A549 treated with AZD9567 at 1 μM for 4 hours (cell line): ENCODE data around the gene USP17L28. TPM values are rescaled to one million over a fixed set of nuclear protein-coding genes. Genes with fewer than 3 reads are reported as not detected.

ENCODE experiments used
- total RNA-seq: library from RNA; stranded (reverse); fragments of 200-300 nt; extraction: Qiagen RNA extraction; gene quantifications from 5 replicates; pipeline ENCODE4 v1.2.3, GENCODE V29; 2022; ENCODE audit not compliant: insufficient read depth

The USP17L28 gene
- total RNA-seq, result not detected in 5 replicates

GRCh38 chr4:9348593-9348992 is at the start of gene USP17L28:
TSS of gene USP17L28 (plus strand) at chr4:9348893. CDS start at chr4:9348893, 0 bp downstream.

GRCh38 chr4:9324865-9325264 is 23.8 kb upstream of the USP17L28 start, which contains the start of gene USP17L24:
TSS of gene USP17L24 (plus strand) at chr4:9325165. CDS start at chr4:9325165, 0 bp downstream.

GRCh38 chr4:9329611-9330010 is 19.1 kb upstream of the USP17L28 start, which contains the start of gene USP17L25:
TSS of gene USP17L25 (plus strand) at chr4:9329911. CDS start at chr4:9329911, 0 bp downstream.

GRCh38 chr4:9334358-9334757 is 14.3 kb upstream of the USP17L28 start, which contains the start of gene USP17L26:
TSS of gene USP17L26 (plus strand) at chr4:9334658. CDS start at chr4:9334658, 0 bp downstream.

GRCh38 chr4:9339103-9339502 is 9.6 kb upstream of the USP17L28 start, which contains the start of gene USP17L5:
TSS of gene USP17L5 (plus strand) at chr4:9339403. CDS start at chr4:9339403, 0 bp downstream.

GRCh38 chr4:9343848-9344247 is 4.8 kb upstream of the USP17L28 start, which contains the start of gene USP17L27:
TSS of gene USP17L27 (plus strand) at chr4:9344148. CDS start at chr4:9344148, 0 bp downstream.

GRCh38 chr4:9353338-9353737 is 4.6 kb downstream of the USP17L28 start, which contains the start of gene USP17L29:
TSS of gene USP17L29 (plus strand) at chr4:9353638. CDS start at chr4:9353638, 0 bp downstream.

GRCh38 chr4:9362829-9363228 is 14.1 kb downstream of the USP17L28 start, which contains the start of gene USP17L30:
TSS of gene USP17L30 (plus strand) at chr4:9363129. CDS start at chr4:9363129, 0 bp downstream.

Other genes with a start within 250 kb of the USP17L28 start
- 0.02 TPM in 1 of 5 replicates, not detected in the others for gene FAM90A26, start 178.5 kb upstream of the USP17L28 start, total RNA-seq
- not detected in 5 replicates for gene USP17L10, start 138.2 kb upstream of the USP17L28 start, total RNA-seq
- 0.06 TPM in 1 of 5 replicates, not detected in the others for gene USP17L11, start 133.5 kb upstream of the USP17L28 start, total RNA-seq
- not detected in 5 replicates for gene USP17L12, start 128.7 kb upstream of the USP17L28 start, total RNA-seq
- not detected in 5 replicates for gene USP17L13, start 124.0 kb upstream of the USP17L28 start, total RNA-seq
- gene USP17L15, start 114.5 kb upstream of the USP17L28 start, total RNA-seq, result not detected in 5 replicates
- not detected in 5 replicates for gene USP17L17, start 105.0 kb upstream of the USP17L28 start, total RNA-seq
- not detected in 5 replicates for gene USP17L18, start 100.3 kb upstream of the USP17L28 start, total RNA-seq
- gene USP17L19, start 95.5 kb upstream of the USP17L28 start, total RNA-seq, result not detected in 5 replicates
- not detected in 5 replicates for gene USP17L20, start 90.8 kb upstream of the USP17L28 start, total RNA-seq
- gene USP17L21, start 86.0 kb upstream of the USP17L28 start, total RNA-seq, result not detected in 5 replicates
- not detected in 5 replicates for gene USP17L22, start 81.3 kb upstream of the USP17L28 start, total RNA-seq
- not detected in 5 replicates for gene USP17L24, start 23.7 kb upstream of the USP17L28 start, total RNA-seq
- not detected in 5 replicates for gene USP17L25, start 19.0 kb upstream of the USP17L28 start, total RNA-seq
- not detected in 5 replicates for gene USP17L26, start 14.2 kb upstream of the USP17L28 start, total RNA-seq
- gene USP17L5, start 9.5 kb upstream of the USP17L28 start, total RNA-seq, result not detected in 5 replicates
- not detected in 5 replicates for gene USP17L27, start 4.7 kb upstream of the USP17L28 start, total RNA-seq
- gene USP17L29, start 4.7 kb downstream of the USP17L28 start, total RNA-seq, result not detected in 5 replicates
- gene USP17L30, start 14.2 kb downstream of the USP17L28 start, total RNA-seq, result not detected in 5 replicates
- not detected in 5 replicates for gene DEFB131A, start 95.5 kb downstream of the USP17L28 start, total RNA-seq